ENCODE results near the gene NR1H2.

The NR1H2 gene

GRCh38 chr19:50428772-50429463 lies 52.7 kb downstream of the NR1H2 start:
- TF ChIP-seq REST (IDR thresholded peaks at IDR 0.05; ENCODE audit: insufficient replicate concordance, low read depth) (peak; percentile 73), SPI1 (IDR thresholded peaks at IDR 0.05; ENCODE audit: borderline replicate concordance, low read depth) (no peak)
- peak overlapping the region; percentile 70 for H3K27ac ChIP-seq (replicated peaks)
- H3K4me3 ChIP-seq (replicated peaks; ENCODE audit: insufficient read depth, low read length) = no peak overlapping the region
- no peak for DNase-seq (ENCODE audit: low read depth in 1 of 2, low spot score in 1 of 2)
- peaks cover 13% of the 10 kb centered on the region for H3K27me3 ChIP-seq (ENCODE audit: insufficient read depth, poor library complexity, severe bottlenecking)

GRCh38 chr19:50430888-50431342 lies 54.7 kb downstream of the NR1H2 start:
- Histone ChIP-seq H3K4me3 (replicated peaks; ENCODE audit: insufficient read depth, low read length) (peak overlapping the region; percentile 71), H3K27ac (replicated peaks) (peak overlapping the region; percentile 56), H3K27me3 (ENCODE audit: insufficient read depth, poor library complexity, severe bottlenecking) (peaks cover 13% of the 10 kb centered on the region)
- TF ChIP-seq CTCF (IDR thresholded peaks at IDR 0.05; ENCODE audit: insufficient read depth, low read length) (no peak), SPI1 (IDR thresholded peaks at IDR 0.05; ENCODE audit: borderline replicate concordance, low read depth) (no peak), POLR2AphosphoS5 (IDR thresholded peaks at IDR 0.05; ENCODE audit: low read depth) (no peak), REST (IDR thresholded peaks at IDR 0.05; ENCODE audit: insufficient replicate concordance, low read depth) (no peak), GABPA (IDR thresholded peaks at IDR 0.05; ENCODE audit: low read depth) (no peak)
- no peak for DNase-seq (ENCODE audit: low read depth in 1 of 2, low spot score in 1 of 2)

GRCh38 chr19:50431343-50432220 lies 55.3 kb downstream of the NR1H2 start:
- Histone ChIP-seq H3K27ac (replicated peaks) (peak overlapping the region; percentile 56), H3K27me3 (ENCODE audit: insufficient read depth, poor library complexity, severe bottlenecking) (peaks cover 13% of the 10 kb centered on the region)
- TF ChIP-seq POLR2AphosphoS5 (IDR thresholded peaks at IDR 0.05; ENCODE audit: low read depth) (no peak), SPI1 (IDR thresholded peaks at IDR 0.05; ENCODE audit: borderline replicate concordance, low read depth) (peak; percentile 70; the same call in 1 of the 2 replicates)

GRCh38 chr19:50432221-50433028 lies 56.2 kb downstream of the NR1H2 start, which contains the start of gene MYBPC2:
Gene MYBPC2, plus strand, starts transcription at chr19:50432892. Its CDS starts 62 bp downstream, at chr19:50432954.
- Histone ChIP-seq H3K27me3 (ENCODE audit: insufficient read depth, poor library complexity, severe bottlenecking) (peaks cover 13% of the 10 kb centered on the region), H3K4me3 (replicated peaks; ENCODE audit: insufficient read depth, low read length) (peak within 1 kb of the TSS; percentile 71), H3K27ac (replicated peaks) (no peak within 1 kb of the TSS; the same call in 1 of the 2 replicates)
- no peak for DNase-seq (ENCODE audit: low read depth in 1 of 2, low spot score in 1 of 2)
- TF ChIP-seq REST (IDR thresholded peaks at IDR 0.05; ENCODE audit: insufficient replicate concordance, low read depth) = no peak
- no peak for TF ChIP-seq CTCF (IDR thresholded peaks at IDR 0.05; ENCODE audit: insufficient read depth, low read length)
- TF ChIP-seq SPI1 (IDR thresholded peaks at IDR 0.05; ENCODE audit: borderline replicate concordance, low read depth) = no peak
- no peak for TF ChIP-seq GABPA (IDR thresholded peaks at IDR 0.05; ENCODE audit: low read depth)
- no peak for TF ChIP-seq POLR2AphosphoS5 (IDR thresholded peaks at IDR 0.05; ENCODE audit: low read depth)

More at GRCh38 chr19:50431343-50432220, 55.3 kb downstream of the NR1H2 start:
- DNase-seq (ENCODE audit: low read depth in 1 of 2, low spot score in 1 of 2) = peak; percentile 65 to 84
- H3K4me3 ChIP-seq (replicated peaks; ENCODE audit: insufficient read depth, low read length) = peak overlapping the region; percentile 71

Data from HL-60 (cell line).